Activated T-cell treated with anti-CD3 and anti-CD28 coated beads, Interleukin-2, amount 50 U/mL, for 4 hours (primary cell): ENCODE measurements around the gene PPP1R12C. TPM values are rescaled to one million over a fixed set of nuclear protein-coding genes. Genes with fewer than 3 reads are reported as not detected.
"Not testable (repeated sequence)": the region's sequence is repeated elsewhere in the genome, so short reads cannot be mapped to it uniquely, and the experiment has no call there.

Source experiments
- ATAC-seq, 2 donors: fragments of 200-7000 bp; cut with Tn5 transposase; one replicate each; pipeline ENCODE4 v1.10.0; 2021
- DNase-seq: peaks from one replicate; pipeline ENCODE4 v3.0.0-alpha.2; 2020
- H3K27me3 Mint-ChIP-seq: one replicate; pipeline ENCODE4 v1.8.0; 2021; ENCODE audit warnings: low read depth, mixed read lengths
- H3K36me3 Mint-ChIP-seq: one replicate; pipeline ENCODE4 v1.8.0; 2022; ENCODE audit warnings: mixed read lengths; ENCODE audit not compliant: insufficient read depth
- H3K4me1 Mint-ChIP-seq: one replicate; pipeline ENCODE4 v1.8.0; 2021; ENCODE audit warnings: low read depth, mixed read lengths
- H3K4me3 Mint-ChIP-seq: one replicate; pipeline ENCODE4 v1.8.0; 2021; ENCODE audit warnings: mild to moderate bottlenecking, moderate library complexity, mixed read lengths
- H3K9me3 Mint-ChIP-seq: one replicate; pipeline ENCODE4 v1.8.0; 2021; ENCODE audit warnings: mixed read lengths
- total RNA-seq, 3 donors: library from RNA; stranded (reverse); gene quantifications; one replicate each; pipeline ENCODE4 v1.2.1, GENCODE V29; 2021

Gene PPP1R12C
- total RNA-seq, 3 donors from 2014 or later: 95.6 to 105 (median 104) TPM

DNA sequence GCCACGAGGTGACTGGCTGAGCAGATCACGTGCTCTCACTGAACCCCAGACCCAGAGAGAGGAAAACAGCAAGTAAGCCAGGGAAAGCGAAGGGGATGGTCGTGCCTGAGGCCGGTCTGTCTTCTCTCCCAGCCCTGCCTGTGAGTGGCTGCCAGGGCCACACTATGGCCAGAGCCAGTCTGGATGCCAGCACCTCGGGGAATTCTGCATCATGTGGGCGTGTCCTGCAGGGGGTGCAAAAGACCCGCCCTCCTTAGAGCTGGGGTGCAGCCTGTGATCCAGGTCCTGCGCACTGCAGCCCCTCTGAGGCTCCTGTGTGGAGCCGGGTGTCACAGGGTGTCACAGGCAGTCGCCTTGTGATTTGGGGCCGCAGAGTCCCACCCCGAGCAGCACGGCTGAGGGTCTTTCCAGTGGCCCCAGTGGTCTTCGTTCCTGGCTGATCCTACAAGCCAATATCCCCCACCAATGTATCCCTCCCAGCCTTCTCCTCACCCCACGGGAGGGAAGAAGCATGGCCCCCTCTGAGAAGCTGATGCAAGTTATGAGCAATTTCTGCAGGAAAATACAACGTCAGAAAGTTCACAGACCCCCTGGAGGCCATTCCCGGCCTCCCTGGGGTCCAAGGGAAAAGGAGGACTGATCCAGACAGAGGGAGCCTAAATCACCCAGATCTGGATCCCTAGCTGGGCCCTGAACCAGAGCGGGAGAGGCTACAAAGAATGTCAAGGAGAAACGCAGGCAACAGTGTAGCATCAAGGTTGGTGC, 7.7 kb downstream of the PPP1R12C start:
- Mint-ChIP-seq H3K4me1 (no peaks in the 10 kb centered on the region), H3K36me3 (no peaks in the 10 kb centered on the region), H3K27me3 (no peaks in the 10 kb centered on the region), H3K4me3 (no peak overlapping the region), H3K9me3 (no peaks in the 10 kb centered on the region)
- no peak for ATAC-seq
- no peak for DNase-seq

GRCh38 chr19:55107252-55107651, 10.2 kb downstream of the PPP1R12C start:
- H3K9me3 Mint-ChIP-seq, H3K27me3 Mint-ChIP-seq, H3K4me1 Mint-ChIP-seq, H3K36me3 Mint-ChIP-seq, H3K4me3 Mint-ChIP-seq, DNase-seq, ATAC-seq: not testable (repeated sequence)

DNA sequence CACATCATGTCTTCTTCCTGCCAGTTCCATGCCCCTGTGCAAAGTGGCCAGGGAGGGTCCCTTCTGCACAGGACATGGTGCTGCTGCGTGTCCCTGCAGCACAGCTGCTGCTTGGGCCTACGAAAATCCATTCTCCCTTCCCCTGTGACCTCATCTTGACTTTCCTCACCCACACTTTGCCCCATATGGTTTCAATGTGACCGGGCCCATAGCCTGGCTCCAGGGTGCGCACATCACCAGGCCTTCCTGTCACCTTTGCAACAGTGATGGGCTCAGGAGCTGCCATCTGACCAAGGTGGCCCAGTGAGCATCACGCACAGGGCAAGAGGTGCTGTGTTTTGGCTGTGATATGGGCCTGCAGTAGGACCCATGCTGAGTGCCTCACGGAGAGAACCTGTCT, 10.8 kb downstream of the PPP1R12C start:
- Mint-ChIP-seq H3K27me3 (no peaks in the 10 kb centered on the region), H3K4me3 (no peak overlapping the region), H3K36me3 (peaks cover 13% of the 10 kb centered on the region), H3K4me1 (no peaks in the 10 kb centered on the region), H3K9me3 (no peaks in the 10 kb centered on the region)
- no peak for DNase-seq
- ATAC-seq: no peak

GRCh38 chr19:55105237-55105636, 12.2 kb downstream of the PPP1R12C start:
- Mint-ChIP-seq H3K36me3 (peaks cover 18% of the 10 kb centered on the region), H3K4me1 (no peaks in the 10 kb centered on the region), H3K4me3 (no peak overlapping the region), H3K27me3 (no peaks in the 10 kb centered on the region), H3K9me3 (no peaks in the 10 kb centered on the region)
- DNase-seq (no peak), ATAC-seq (no peak)

DNA sequence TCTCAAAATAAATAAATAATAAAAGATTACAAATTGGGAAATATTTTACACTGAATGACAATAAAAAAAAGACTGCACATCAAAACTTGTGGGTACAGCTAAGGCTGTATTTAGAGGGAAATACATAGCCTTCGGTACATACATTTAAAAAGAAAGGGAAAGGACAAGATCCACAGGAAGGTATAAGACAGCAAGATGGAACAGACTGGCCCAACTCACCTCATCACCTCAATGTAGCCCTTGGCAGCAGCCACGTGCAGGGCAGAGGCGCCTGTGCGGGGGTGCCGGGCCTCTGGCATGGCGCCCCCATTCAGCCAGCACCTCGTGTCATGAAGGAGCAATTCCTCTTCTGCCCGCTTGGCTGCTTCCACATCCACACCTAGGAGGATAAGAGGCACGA, 14.2 kb downstream of the PPP1R12C start:
- H3K36me3 Mint-ChIP-seq: peaks cover 20% of the 10 kb centered on the region
- H3K9me3 Mint-ChIP-seq: no peaks in the 10 kb centered on the region
- DNase-seq: no peak
- H3K4me3 Mint-ChIP-seq: no peak overlapping the region
- H3K4me1 Mint-ChIP-seq: no peaks in the 10 kb centered on the region
- ATAC-seq: no peak
- H3K27me3 Mint-ChIP-seq: no peaks in the 10 kb centered on the region

- no peak overlapping the region for H3K4me3 Mint-ChIP-seq
- H3K36me3 Mint-ChIP-seq: peaks cover 20% of the 10 kb centered on the region
- no peaks in the 10 kb centered on the region for H3K9me3 Mint-ChIP-seq
- no peak for ATAC-seq
- no peaks in the 10 kb centered on the region for H3K27me3 Mint-ChIP-seq
- DNase-seq: no peak
- H3K4me1 Mint-ChIP-seq: no peaks in the 10 kb centered on the region
Observed at GRCh38 chr19:55101261-55101660, 16.2 kb downstream of the PPP1R12C start.

GRCh38 chr19:55099557-55100506, 17.6 kb downstream of the PPP1R12C start:
- no peak overlapping the region for H3K4me3 Mint-ChIP-seq
- ATAC-seq (no peak), DNase-seq (no peak)
- no peaks in the 10 kb centered on the region for H3K27me3 Mint-ChIP-seq
- H3K4me1 Mint-ChIP-seq: no peaks in the 10 kb centered on the region
- peaks cover 20% of the 10 kb centered on the region for H3K36me3 Mint-ChIP-seq
- H3K9me3 Mint-ChIP-seq: no peaks in the 10 kb centered on the region

DNA sequence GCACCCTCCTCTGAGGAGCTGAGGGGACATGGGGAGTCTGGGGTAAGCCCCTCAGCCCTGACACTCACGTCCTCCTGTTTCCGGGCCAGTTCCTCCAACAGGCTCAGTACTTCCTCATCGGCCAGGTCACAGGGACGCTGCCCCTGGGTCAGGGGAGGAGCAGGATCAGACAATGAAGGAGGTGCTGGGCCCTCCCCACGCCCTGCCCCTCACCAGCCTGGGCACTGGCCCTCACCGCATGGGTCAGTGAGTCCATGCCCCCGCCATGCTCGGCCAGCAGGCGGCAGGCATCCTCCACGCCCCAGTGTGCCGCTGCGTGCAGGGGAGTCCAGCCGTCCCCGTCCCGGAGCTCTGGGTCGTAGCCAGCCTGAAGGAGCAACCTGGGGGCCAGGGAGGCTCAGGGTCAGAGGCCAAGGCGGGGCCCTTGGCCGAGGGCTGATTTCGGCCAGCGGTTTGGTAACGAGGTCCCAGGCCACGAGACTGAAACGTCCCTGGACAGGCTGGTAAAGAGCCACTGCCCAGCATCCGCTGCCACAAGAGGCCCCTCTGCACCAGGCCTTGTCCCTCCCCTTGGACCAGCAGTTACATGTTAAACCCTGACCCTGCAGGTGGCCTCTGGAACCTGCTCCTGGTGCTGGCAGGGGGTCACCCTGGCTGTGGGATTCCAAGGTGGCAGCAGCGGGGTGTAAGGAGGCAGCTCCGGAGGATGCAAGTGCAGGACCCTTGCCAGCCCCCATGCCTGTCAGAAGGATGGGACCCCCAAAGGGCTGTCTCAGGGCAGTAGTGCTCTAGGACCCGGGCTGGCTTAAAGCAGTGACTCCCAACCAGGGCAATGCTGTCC, 18.5 kb downstream of the PPP1R12C start:
- no peaks in the 10 kb centered on the region for H3K4me1 Mint-ChIP-seq
- DNase-seq (no peak), ATAC-seq (no peak)
- H3K36me3 Mint-ChIP-seq: peaks cover 23% of the 10 kb centered on the region
- H3K9me3 Mint-ChIP-seq: no peaks in the 10 kb centered on the region
- no peaks in the 10 kb centered on the region for H3K27me3 Mint-ChIP-seq
- no peak overlapping the region for H3K4me3 Mint-ChIP-seq

DNA sequence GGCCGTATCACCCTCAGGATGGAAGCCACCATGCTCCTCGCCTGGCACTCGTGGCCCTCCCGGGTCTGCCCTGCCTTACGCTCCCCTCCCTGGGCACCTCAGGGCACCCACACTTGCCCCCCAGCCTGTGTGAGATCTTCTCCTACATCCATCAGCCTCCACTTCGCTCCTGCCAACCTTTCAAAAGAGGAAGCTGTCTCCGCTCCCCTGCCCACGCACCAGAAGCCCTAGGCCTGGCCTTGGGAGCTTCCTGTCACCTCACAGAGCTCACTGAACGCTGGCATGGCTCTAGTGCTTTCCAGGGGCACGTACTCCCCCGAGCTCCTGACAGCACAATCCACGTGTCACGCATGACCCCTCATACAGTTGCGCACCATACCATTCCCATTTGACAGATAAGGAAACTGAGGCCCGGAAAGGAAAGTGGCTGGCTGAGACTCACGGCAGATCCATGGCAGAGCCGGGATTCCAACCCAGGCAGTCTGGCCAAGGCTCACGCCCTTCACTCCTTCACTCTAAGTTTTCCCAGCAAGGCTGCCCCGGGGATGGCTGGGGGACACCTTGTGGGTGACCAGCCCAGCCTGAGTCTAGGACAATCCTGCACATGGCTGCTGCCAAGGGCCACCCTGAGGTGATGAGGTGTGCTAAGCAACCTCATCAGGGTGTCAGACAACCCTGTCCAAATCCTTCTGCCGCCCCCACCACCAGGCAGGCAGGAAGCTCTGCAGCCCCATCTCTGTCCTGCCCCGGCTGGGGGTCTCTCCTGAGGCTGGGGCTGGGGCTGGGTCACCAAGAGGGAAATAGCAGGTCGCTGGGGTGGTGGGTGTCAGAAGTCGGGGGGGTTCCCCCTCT, 19.3 kb downstream of the PPP1R12C start:
- Mint-ChIP-seq H3K4me1 (no peaks in the 10 kb centered on the region), H3K4me3 (no peak overlapping the region), H3K27me3 (no peaks in the 10 kb centered on the region), H3K36me3 (peaks cover 18% of the 10 kb centered on the region), H3K9me3 (no peaks in the 10 kb centered on the region)
- DNase-seq (no peak), ATAC-seq (no peak)

DNA sequence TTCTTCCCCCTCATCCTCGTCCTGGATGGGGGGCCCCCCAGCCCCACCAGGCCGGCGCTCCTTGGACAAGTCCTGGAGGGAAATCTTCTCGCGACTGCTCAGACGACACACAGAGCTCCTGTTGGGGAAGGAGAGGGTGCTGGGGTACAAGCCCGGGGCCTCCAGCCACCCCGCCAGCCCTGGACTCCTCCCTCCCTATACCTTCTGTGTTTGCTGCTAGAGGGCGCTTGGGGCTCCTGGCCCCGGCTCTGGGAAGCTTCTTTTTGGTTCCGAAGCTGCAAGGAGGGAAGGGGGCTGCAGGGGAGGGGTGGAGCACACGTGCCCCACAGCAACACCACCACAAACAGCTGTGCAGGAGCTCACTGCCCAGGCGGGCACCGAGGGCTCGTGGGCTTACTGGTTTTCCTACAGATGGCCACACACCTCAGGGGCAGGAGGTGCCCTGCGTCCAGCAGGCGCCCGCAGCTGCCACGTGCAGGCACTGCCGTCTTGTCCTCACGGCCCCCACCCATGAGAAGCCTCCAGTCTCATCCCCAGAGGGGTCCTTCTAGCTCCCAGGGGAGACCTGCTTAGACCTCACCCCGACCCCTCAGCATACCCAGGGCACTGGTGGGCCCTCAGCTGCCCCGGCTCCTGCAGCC, 21.3 kb downstream of the PPP1R12C start:
- ATAC-seq (no peak), DNase-seq (no peak)
- Mint-ChIP-seq H3K4me1 (no peaks in the 10 kb centered on the region), H3K9me3 (no peaks in the 10 kb centered on the region), H3K4me3 (no peak overlapping the region), H3K36me3 (peaks cover 7% of the 10 kb centered on the region), H3K27me3 (no peaks in the 10 kb centered on the region)

DNA sequence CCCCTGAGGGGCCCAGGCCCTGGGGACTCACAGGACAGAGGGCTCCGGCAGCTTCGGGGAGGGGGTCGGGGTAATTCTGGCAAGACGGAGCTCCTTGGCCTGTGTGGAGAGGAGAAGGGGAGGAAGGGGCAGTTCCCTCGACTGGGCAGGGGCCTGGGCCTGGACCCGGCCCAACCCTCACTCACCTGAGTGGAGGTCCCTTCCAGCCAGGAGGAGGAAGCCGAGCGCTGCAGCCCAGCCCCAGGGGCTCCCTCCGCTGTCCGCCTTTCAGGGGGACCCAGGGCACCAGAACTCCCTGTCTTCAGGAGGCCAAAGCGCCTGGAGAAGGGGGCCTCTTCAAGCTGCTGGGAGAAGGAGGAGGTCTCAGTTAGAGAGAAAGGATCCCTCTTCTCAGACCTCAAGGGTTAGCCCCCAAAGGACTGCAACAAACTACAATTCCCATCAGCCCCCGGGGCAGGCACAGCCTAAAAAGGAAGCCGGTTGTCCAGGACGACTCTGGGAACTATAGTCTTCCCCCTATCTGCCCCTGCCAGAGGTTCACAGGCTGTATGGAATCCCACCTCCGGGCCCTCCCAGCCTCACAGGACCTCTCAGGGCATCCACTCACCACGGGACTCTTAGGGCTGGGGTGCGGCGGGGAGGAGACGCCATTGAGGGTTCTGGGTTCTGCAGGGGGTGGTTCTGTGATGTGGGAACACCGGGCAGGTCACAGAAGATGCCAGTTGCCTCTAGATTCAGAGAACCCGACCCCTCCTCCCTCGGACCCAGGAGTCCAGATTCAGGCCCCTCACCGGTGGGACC, 22.0 kb downstream of the PPP1R12C start:
- Mint-ChIP-seq H3K4me1 (no peaks in the 10 kb centered on the region), H3K9me3 (no peaks in the 10 kb centered on the region), H3K4me3 (no peak overlapping the region), H3K27me3 (no peaks in the 10 kb centered on the region), H3K36me3 (peaks cover 6% of the 10 kb centered on the region)
- ATAC-seq (no peak), DNase-seq (no peak)

DNA sequence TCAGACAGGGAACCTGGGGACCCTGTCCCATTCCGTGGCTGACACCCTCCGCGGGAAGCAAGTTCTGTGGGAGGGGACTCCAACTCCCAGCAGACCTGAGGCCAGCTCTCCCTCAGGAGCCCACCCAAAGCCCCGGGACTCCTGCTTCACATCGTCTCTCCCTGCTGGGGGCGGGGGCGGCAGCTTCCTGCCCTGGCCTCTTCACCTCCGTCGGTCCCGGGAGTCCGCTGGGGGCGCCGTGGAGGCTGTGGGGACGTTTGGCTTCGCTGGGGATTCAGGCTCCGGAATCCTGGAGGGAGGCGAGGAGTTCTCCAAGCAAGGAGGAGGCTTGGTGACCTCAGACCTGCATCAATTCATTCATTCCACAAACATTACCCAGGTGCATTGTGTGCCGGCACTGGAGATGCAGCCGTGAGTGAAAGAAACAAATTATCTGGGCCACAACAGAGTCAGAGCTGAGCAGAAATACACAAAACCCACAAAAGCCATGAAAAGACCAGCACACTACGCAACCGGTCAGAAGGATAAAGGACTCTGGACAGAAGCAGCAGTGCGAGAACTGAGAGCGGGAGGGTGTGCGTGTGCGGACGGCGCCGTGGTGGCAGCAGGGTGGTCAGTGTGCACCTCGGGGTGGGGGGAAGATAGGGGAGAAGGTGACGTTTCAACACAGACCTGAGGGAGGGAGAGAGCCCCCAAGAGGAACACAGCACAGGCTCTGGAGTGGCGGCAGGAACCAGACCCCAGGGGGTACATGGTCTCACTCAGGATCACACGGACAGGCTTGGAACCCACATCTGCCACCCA, 22.8 kb downstream of the PPP1R12C start:
- no peak for ATAC-seq
- no peak overlapping the region for H3K4me3 Mint-ChIP-seq
- DNase-seq: no peak
- peaks cover under 1% of the 10 kb centered on the region for H3K27me3 Mint-ChIP-seq
- H3K36me3 Mint-ChIP-seq: peaks cover 7% of the 10 kb centered on the region
- H3K9me3 Mint-ChIP-seq: no peaks in the 10 kb centered on the region
- peaks cover 2% of the 10 kb centered on the region for H3K4me1 Mint-ChIP-seq
